Measurements from ENCODE around the gene CCDC138.

The CCDC138 gene

DNA sequence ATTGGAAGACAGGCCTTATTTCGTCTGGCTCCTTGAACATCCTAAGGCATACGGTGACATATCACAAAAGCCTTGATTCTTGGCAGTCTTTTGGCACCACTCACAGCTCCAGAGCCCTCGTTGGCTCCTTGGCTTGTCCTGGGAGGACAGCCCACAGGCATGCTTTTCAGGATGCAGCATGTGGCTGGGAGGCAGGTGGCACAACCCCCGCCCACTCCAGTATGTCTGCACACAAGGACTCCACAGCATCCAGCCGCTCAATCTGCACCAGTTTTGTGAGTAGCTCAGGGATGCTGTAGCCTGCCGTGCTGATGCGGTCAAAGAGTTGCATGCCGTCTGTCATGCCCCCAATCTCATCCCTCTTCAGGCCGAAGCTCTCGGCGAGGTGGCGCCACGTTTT is 110.2 kb downstream of the CCDC138 start:
- Histone ChIP-seq H2AFZ (ENCODE audit: insufficient read depth, low read length, poor library complexity) (no peak overlapping the region), H3K14ac (ENCODE audit: low read length) (no peak overlapping the region), H2BK12ac (ENCODE audit: low read length) (no peak overlapping the region), H4K12ac (ENCODE audit: low read depth, low read length) (no peak overlapping the region), H3K79me2 (ENCODE audit: control insufficient read depth, insufficient read depth, low read length, poor library complexity) (no peaks in the 10 kb centered on the region), H2AK5ac (ENCODE audit: low read length) (no peak overlapping the region), H4K8ac (ENCODE audit: low read depth, low read length) (no peak overlapping the region), H3K9me3 (ENCODE audit: insufficient read depth, low read depth, low read length) (peaks cover 2% of the 10 kb centered on the region), H3K4me1 (ENCODE audit: control insufficient read depth in 1 of 2, insufficient read depth in 2 of 2, low read length in 2 of 2) (no peaks in the 10 kb centered on the region), H3K79me1 (ENCODE audit: low read length) (no peaks in the 10 kb centered on the region), H3K4me3 (ENCODE audit: low read depth, low read length) (no peak overlapping the region), H2BK120ac (ENCODE audit: insufficient read depth, low read length, poor library complexity) (no peak overlapping the region), H3K23ac (ENCODE audit: low read length) (no peak overlapping the region), H3K27me3 (ENCODE audit: insufficient read depth, low read length) (no peaks in the 10 kb centered on the region), H3K9ac (ENCODE audit: low read length) (no peak overlapping the region), H4K91ac (ENCODE audit: low read depth, low read length) (no peak overlapping the region), H3K18ac (ENCODE audit: low read length) (no peak overlapping the region), H3K36me3 (ENCODE audit: control insufficient read depth in 1 of 2, insufficient read depth in 2 of 2, low read length in 2 of 2) (no peaks in the 10 kb centered on the region), H3K4ac (ENCODE audit: low read depth, low read length) (no peak overlapping the region), H3K4me2 (ENCODE audit: low read length) (no peak overlapping the region), H3K27ac (ENCODE audit: low read depth, low read length) (no peak overlapping the region), H2BK5ac (ENCODE audit: low read depth, low read length, poor library complexity) (no peak overlapping the region)
- no CpG with 5 or more reads among the region's 13 CpGs for WGBS (ENCODE audit: extremely low coverage, insufficient coverage, insufficient read length)
- no peak for DNase-seq

DNA sequence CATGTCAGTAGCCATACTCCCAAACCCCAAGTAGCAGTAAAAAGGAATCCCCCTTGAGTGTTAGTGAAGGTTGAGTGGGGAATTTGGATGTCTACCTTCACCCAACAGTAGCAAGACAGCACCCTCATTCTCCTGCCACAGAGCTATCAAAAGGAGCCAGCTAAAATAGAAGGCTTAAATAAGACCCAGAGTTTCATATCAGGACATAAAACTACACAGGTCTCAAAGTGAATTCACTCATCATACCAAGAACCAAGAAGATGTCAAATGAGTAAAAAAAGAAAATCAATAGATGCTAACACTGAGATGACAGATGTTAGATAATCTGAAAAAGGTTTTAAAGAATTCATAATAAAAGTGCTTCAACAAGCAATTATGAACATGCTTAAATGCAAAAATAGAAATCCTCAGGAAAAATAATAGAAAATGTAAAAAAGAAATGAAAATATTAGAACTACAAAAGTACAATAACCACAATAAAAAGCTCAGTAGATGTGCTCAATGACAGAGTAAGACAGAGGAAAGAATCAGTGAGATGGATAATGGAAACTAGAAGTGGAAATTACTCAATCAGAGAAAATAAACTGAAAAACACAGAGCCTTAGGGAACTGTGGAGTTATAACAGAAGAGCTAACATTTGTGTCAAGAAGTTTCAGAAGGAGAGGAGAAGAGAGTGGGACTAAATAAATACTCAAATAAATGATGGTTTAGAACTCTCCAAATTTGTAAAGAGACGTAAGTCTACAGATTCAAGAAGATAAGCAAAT is 111.9 kb downstream of the CCDC138 start:
- no peak overlapping the region for H2AK5ac ChIP-seq (ENCODE audit: low read length)
- no CpG with 5 or more reads among the region's 1 CpG for WGBS (ENCODE audit: extremely low coverage, insufficient coverage, insufficient read length)
- no peak overlapping the region for H4K8ac ChIP-seq (ENCODE audit: low read depth, low read length)
- H4K91ac ChIP-seq (ENCODE audit: low read depth, low read length) = no peak overlapping the region
- no peak overlapping the region for H3K18ac ChIP-seq (ENCODE audit: low read length)
- no peak overlapping the region for H3K27ac ChIP-seq (ENCODE audit: low read depth, low read length)
- H3K4me3 ChIP-seq (ENCODE audit: low read depth, low read length) = no peak overlapping the region
- no peak overlapping the region for H3K4ac ChIP-seq (ENCODE audit: low read depth, low read length)
- H2BK5ac ChIP-seq (ENCODE audit: low read depth, low read length, poor library complexity) = no peak overlapping the region
- H4K12ac ChIP-seq (ENCODE audit: low read depth, low read length) = no peak overlapping the region
- H3K27me3 ChIP-seq (ENCODE audit: insufficient read depth, low read length) = no peaks in the 10 kb centered on the region
- no peaks in the 10 kb centered on the region for H3K36me3 ChIP-seq (ENCODE audit: control insufficient read depth in 1 of 2, insufficient read depth in 2 of 2, low read length in 2 of 2)
- DNase-seq = no peak
- H3K23ac ChIP-seq (ENCODE audit: low read length) = no peak overlapping the region
- H2BK12ac ChIP-seq (ENCODE audit: low read length) = no peak overlapping the region
- no peak overlapping the region for H3K14ac ChIP-seq (ENCODE audit: low read length)
- H3K4me2 ChIP-seq (ENCODE audit: low read length) = no peak overlapping the region
- no peak overlapping the region for H3K9ac ChIP-seq (ENCODE audit: low read length)
- H3K79me1 ChIP-seq (ENCODE audit: low read length) = no peaks in the 10 kb centered on the region
- no peaks in the 10 kb centered on the region for H3K9me3 ChIP-seq (ENCODE audit: insufficient read depth, low read depth, low read length)
- no peaks in the 10 kb centered on the region for H3K79me2 ChIP-seq (ENCODE audit: control insufficient read depth, insufficient read depth, low read length, poor library complexity)
- no peaks in the 10 kb centered on the region for H3K4me1 ChIP-seq (ENCODE audit: control insufficient read depth in 1 of 2, insufficient read depth in 2 of 2, low read length in 2 of 2)
- H2BK120ac ChIP-seq (ENCODE audit: insufficient read depth, low read length, poor library complexity) = no peak overlapping the region
- H2AFZ ChIP-seq (ENCODE audit: insufficient read depth, low read length, poor library complexity) = no peak overlapping the region

DNA sequence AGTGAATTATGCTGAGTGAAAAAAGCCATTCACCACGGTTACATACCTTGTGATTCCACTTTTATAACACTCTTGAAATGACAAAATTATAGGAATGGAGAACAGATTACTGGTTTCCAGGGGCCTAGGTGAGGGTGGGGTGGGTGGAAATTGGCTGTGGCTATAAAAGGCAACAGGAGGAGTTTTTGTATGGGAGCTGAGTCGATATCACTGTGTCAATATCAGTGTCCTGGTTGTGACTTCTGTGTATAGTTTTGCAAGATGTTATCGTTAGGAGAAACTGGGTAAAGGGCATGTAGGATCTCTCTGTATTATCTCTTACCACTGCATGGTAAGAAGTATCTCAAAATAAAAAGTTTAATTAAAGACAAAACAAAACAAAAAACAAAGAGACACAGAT is 118.1 kb downstream of the CCDC138 start:
- Histone ChIP-seq H3K4me3 (ENCODE audit: low read depth, low read length) (no peak overlapping the region), H2BK12ac (ENCODE audit: low read length) (no peak overlapping the region), H3K4me1 (ENCODE audit: control insufficient read depth in 1 of 2, insufficient read depth in 2 of 2, low read length in 2 of 2) (no peaks in the 10 kb centered on the region), H2AK5ac (ENCODE audit: low read length) (no peak overlapping the region), H2BK5ac (ENCODE audit: low read depth, low read length, poor library complexity) (no peak overlapping the region), H4K12ac (ENCODE audit: low read depth, low read length) (no peak overlapping the region), H3K9ac (ENCODE audit: low read length) (no peak overlapping the region), H3K27ac (ENCODE audit: low read depth, low read length) (no peak overlapping the region), H2BK120ac (ENCODE audit: insufficient read depth, low read length, poor library complexity) (no peak overlapping the region), H4K91ac (ENCODE audit: low read depth, low read length) (no peak overlapping the region), H3K79me1 (ENCODE audit: low read length) (no peaks in the 10 kb centered on the region), H3K18ac (ENCODE audit: low read length) (no peak overlapping the region), H3K4ac (ENCODE audit: low read depth, low read length) (no peak overlapping the region), H3K4me2 (ENCODE audit: low read length) (no peak overlapping the region), H3K27me3 (ENCODE audit: insufficient read depth, low read length) (no peaks in the 10 kb centered on the region), H3K9me3 (ENCODE audit: insufficient read depth, low read depth, low read length) (no peaks in the 10 kb centered on the region), H2AFZ (ENCODE audit: insufficient read depth, low read length, poor library complexity) (no peak overlapping the region), H3K36me3 (ENCODE audit: control insufficient read depth in 1 of 2, insufficient read depth in 2 of 2, low read length in 2 of 2) (no peaks in the 10 kb centered on the region), H3K79me2 (ENCODE audit: control insufficient read depth, insufficient read depth, low read length, poor library complexity) (no peaks in the 10 kb centered on the region), H3K14ac (ENCODE audit: low read length) (no peak overlapping the region), H3K23ac (ENCODE audit: low read length) (no peak overlapping the region), H4K8ac (ENCODE audit: low read depth, low read length) (no peak overlapping the region)
- no CpG with 5 or more reads among the region's 3 CpGs for WGBS (ENCODE audit: extremely low coverage, insufficient coverage, insufficient read length)
- DNase-seq = no peak

DNA sequence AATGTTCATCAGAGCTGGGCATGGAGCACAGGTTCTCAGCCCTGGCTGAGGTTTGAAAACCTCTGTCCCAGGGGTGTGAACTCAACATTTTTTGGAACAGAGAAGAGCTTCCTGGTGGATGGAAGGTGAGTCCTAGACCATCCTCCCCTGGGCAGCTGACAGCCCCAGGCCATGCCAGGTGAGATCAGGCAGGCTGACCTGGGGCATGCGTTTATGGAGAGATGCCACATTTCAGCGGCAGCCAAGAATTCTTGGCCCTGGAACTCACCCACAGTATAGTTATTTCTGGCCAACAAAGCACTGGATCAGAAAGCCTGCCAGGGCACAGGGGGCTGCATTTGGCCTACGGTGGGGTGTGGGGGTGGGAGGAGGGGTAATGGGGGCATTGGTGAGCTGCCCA is 118.6 kb downstream of the CCDC138 start:
- no CpG with 5 or more reads among the region's 3 CpGs for WGBS (ENCODE audit: extremely low coverage, insufficient coverage, insufficient read length)
- Histone ChIP-seq H3K23ac (ENCODE audit: low read length) (no peak overlapping the region), H3K27ac (ENCODE audit: low read depth, low read length) (no peak overlapping the region), H4K91ac (ENCODE audit: low read depth, low read length) (no peak overlapping the region), H3K79me2 (ENCODE audit: control insufficient read depth, insufficient read depth, low read length, poor library complexity) (no peaks in the 10 kb centered on the region), H3K14ac (ENCODE audit: low read length) (no peak overlapping the region), H3K4me3 (ENCODE audit: low read depth, low read length) (no peak overlapping the region), H2BK5ac (ENCODE audit: low read depth, low read length, poor library complexity) (no peak overlapping the region), H3K36me3 (ENCODE audit: control insufficient read depth in 1 of 2, insufficient read depth in 2 of 2, low read length in 2 of 2) (no peaks in the 10 kb centered on the region), H3K9ac (ENCODE audit: low read length) (no peak overlapping the region), H3K79me1 (ENCODE audit: low read length) (no peaks in the 10 kb centered on the region), H3K4me1 (ENCODE audit: control insufficient read depth in 1 of 2, insufficient read depth in 2 of 2, low read length in 2 of 2) (no peaks in the 10 kb centered on the region), H4K8ac (ENCODE audit: low read depth, low read length) (no peak overlapping the region), H3K4me2 (ENCODE audit: low read length) (no peak overlapping the region), H2BK12ac (ENCODE audit: low read length) (no peak overlapping the region), H4K12ac (ENCODE audit: low read depth, low read length) (no peak overlapping the region), H3K27me3 (ENCODE audit: insufficient read depth, low read length) (no peaks in the 10 kb centered on the region), H3K18ac (ENCODE audit: low read length) (no peak overlapping the region), H3K4ac (ENCODE audit: low read depth, low read length) (no peak overlapping the region), H3K9me3 (ENCODE audit: insufficient read depth, low read depth, low read length) (no peaks in the 10 kb centered on the region), H2BK120ac (ENCODE audit: insufficient read depth, low read length, poor library complexity) (no peak overlapping the region), H2AK5ac (ENCODE audit: low read length) (no peak overlapping the region), H2AFZ (ENCODE audit: insufficient read depth, low read length, poor library complexity) (no peak overlapping the region)
- DNase-seq = no peak
